ENCODE data around the gene PRIMA1. TPM values are rescaled to one million over a fixed set of nuclear protein-coding genes. Genes with fewer than 3 reads are reported as not detected.

PRIMA1 gene
- total and polyA plus RNA-seq, 9 of the 15 experiments (the other 6 are each of a cell fraction or from before 2014, with no cell fraction given), result not detected

- Histone ChIP-seq H3K27me3 (ENCODE audit: control insufficient read depth in 2 of 2, insufficient read depth in 2 of 2, low read length in 2 of 2) (no peaks in the 10 kb centered on the region), H3K9me3 (replicated peaks; ENCODE audit: control insufficient read depth, insufficient read depth, low read depth, low read length) (no peaks in the 10 kb centered on the region), H3K9ac (ENCODE audit: insufficient read depth in 1 of 2, low read depth in 2 of 2, low read length in 2 of 2) (no peak overlapping the region), H3K4me3 (no peak overlapping the region), H4K20me1 (replicated peaks; ENCODE audit: control insufficient read depth, insufficient read depth, low read length) (no peaks in the 10 kb centered on the region), H3K4me2 (ENCODE audit: insufficient read depth, low read length) (no peak overlapping the region), H3K36me3 (ENCODE audit: control insufficient read depth, insufficient read depth, low read length) (no peaks in the 10 kb centered on the region), H3K79me2 (ENCODE audit: control insufficient read depth, insufficient read depth, low read length) (no peaks in the 10 kb centered on the region), H2AFZ (ENCODE audit: low read depth, low read length) (no peak overlapping the region), H3K27ac (ENCODE audit: extremely low read depth, low read depth, low read length) (no peak overlapping the region), H3K4me1 (replicated peaks in 1 of 2; ENCODE audit: control insufficient read depth in 2 of 2, insufficient read depth in 2 of 2, low read length in 2 of 2) (no peaks in the 10 kb centered on the region), H3K9me1 (ENCODE audit: control insufficient read depth, insufficient read depth, low read length) (no peaks in the 10 kb centered on the region)
- ATAC-seq (no peak), DNase-seq (ENCODE audit: extremely low read depth in 1 of 4, low spot score in 3 of 4) (no peak), FAIRE-seq (no peak)
- intact Hi-C loops (cut with micrococcal nuclease) (no loop called here), in situ Hi-C loops (cut with MboI) (no loop called here)
- ChIA-PET POLR2A (no interaction called here), CTCF (ENCODE audit: low intra/inter-chr PET ratio) (no interaction called here)
- WGBS (ENCODE audit: insufficient coverage, low coverage, missing lambda C conversion rate), result 0% methylated on average over 4 of the region's 4 CpGs
- no peak for TF ChIP-seq DPF2 (IDR thresholded peaks at IDR 0.05)
- TF ChIP-seq, protein P1, sequence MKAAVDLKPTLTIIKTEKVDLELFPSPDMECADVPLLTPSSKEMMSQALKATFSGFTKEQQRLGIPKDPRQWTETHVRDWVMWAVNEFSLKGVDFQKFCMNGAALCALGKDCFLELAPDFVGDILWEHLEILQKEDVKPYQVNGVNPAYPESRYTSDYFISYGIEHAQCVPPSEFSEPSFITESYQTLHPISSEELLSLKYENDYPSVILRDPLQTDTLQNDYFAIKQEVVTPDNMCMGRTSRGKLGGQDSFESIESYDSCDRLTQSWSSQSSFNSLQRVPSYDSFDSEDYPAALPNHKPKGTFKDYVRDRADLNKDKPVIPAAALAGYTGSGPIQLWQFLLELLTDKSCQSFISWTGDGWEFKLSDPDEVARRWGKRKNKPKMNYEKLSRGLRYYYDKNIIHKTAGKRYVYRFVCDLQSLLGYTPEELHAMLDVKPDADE (conservative IDR thresholded peaks at IDR 0.05; ENCODE audit: control insufficient read depth, low read depth, low read length), result no peak
- no peak for TF ChIP-seq ERF (CRISPR knock-in tag; IDR thresholded peaks at IDR 0.05)
- no peak for TF ChIP-seq ZNF561 (CRISPR knock-in tag; conservative IDR thresholded peaks at IDR 0.05)
- no peak for TF ChIP-seq ESRRA (IDR thresholded peaks at IDR 0.05; ENCODE audit: borderline replicate concordance, low read depth)
- no peak for TF ChIP-seq NFE2L1 (tag; IDR thresholded peaks at IDR 0.05; ENCODE audit: borderline replicate concordance, low read depth)
- no peak for TF ChIP-seq MXD1 (CRISPR knock-in tag; IDR thresholded peaks at IDR 0.05; ENCODE audit: borderline replicate concordance, poor library complexity, severe bottlenecking)
- no peak for TF ChIP-seq CCAR2 (IDR thresholded peaks at IDR 0.05; ENCODE audit: low read depth, low read length)
- TF ChIP-seq TAL1 (IDR thresholded peaks at IDR 0.05), result no peak
- TF ChIP-seq ZNF311 (CRISPR knock-in tag; IDR thresholded peaks at IDR 0.05), result no peak
- TF ChIP-seq TEAD1 (CRISPR knock-in tag; IDR thresholded peaks at IDR 0.05), result no peak
- no peak for TF ChIP-seq ZNF140 (CRISPR knock-in tag; IDR thresholded peaks at IDR 0.05)
- no peak for TF ChIP-seq NCOR1 (IDR thresholded peaks at IDR 0.05)
- TF ChIP-seq RBM15 (IDR thresholded peaks at IDR 0.05; ENCODE audit: insufficient read depth, low read length), result no peak
- no peak for TF ChIP-seq C11orf30 (IDR thresholded peaks at IDR 0.05; ENCODE audit: low read depth)
- no peak for TF ChIP-seq ZFP1 (CRISPR knock-in tag; IDR thresholded peaks at IDR 0.05)
- TF ChIP-seq, protein P2, sequence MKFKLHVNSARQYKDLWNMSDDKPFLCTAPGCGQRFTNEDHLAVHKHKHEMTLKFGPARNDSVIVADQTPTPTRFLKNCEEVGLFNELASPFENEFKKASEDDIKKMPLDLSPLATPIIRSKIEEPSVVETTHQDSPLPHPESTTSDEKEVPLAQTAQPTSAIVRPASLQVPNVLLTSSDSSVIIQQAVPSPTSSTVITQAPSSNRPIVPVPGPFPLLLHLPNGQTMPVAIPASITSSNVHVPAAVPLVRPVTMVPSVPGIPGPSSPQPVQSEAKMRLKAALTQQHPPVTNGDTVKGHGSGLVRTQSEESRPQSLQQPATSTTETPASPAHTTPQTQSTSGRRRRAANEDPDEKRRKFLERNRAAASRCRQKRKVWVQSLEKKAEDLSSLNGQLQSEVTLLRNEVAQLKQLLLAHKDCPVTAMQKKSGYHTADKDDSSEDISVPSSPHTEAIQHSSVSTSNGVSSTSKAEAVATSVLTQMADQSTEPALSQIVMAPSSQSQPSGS (CRISPR knock-in tag; IDR thresholded peaks at IDR 0.05), result no peak
- TF ChIP-seq TEAD4 (IDR thresholded peaks at IDR 0.05; ENCODE audit: low read length), result no peak
- TF ChIP-seq TEAD4 (CRISPR knock-in tag; IDR thresholded peaks at IDR 0.05; ENCODE audit: borderline replicate concordance), result no peak
- no peak for TF ChIP-seq TCFL5 (CRISPR knock-in tag; conservative IDR thresholded peaks at IDR 0.05)
- no peak for TF ChIP-seq ELK3 (CRISPR knock-in tag; IDR thresholded peaks at IDR 0.05)
- no TSS peak for BruUV-seq (replicated peaks)
Observed at GRCh38 chr14:93799617-93799988, 11.3 kb upstream of the PRIMA1 start.
